ENCODE measurements around the gene OR52M1. TPM values are rescaled to one million over a fixed set of nuclear protein-coding genes. Genes with fewer than 3 reads are reported as not detected.

OR52M1 gene
- total RNA-seq, 1 donor from 2014 or later: not detected

DNA sequence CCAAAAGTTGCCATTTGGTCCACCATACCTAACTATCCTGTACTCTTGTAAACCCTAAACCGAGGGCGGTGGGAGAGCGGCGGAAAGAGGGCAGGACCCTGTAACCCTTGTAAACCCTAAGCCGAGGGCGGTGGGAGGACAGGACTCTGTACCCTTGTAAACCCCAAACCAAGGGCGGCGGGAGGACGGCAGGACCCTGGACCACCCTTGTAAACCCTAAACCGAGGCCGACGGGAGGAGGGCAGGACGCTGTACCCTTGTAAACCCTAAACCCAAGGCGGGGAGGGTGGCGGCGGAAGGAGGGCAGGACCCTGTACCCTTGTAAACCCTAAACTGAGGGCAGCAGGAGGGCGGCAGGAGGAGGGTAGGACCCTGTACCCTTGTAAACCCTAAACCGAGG is 24.1 kb downstream of the OR52M1 start:
- Mint-ChIP-seq H3K4me1 (ENCODE audit: low read depth) (no peaks in the 10 kb centered on the region), H3K36me3 (ENCODE audit: low read depth) (no peaks in the 10 kb centered on the region)
- DNase-seq (ENCODE audit: low spot score): no peak

GRCh38 chr11:4576880-4577279 is 31.9 kb downstream of the OR52M1 start:
- H3K4me1 Mint-ChIP-seq (ENCODE audit: low read depth): no peaks in the 10 kb centered on the region
- H3K9me3 Mint-ChIP-seq (ENCODE audit: low read depth): no peaks in the 10 kb centered on the region
- TF ChIP-seq, protein P1, sequence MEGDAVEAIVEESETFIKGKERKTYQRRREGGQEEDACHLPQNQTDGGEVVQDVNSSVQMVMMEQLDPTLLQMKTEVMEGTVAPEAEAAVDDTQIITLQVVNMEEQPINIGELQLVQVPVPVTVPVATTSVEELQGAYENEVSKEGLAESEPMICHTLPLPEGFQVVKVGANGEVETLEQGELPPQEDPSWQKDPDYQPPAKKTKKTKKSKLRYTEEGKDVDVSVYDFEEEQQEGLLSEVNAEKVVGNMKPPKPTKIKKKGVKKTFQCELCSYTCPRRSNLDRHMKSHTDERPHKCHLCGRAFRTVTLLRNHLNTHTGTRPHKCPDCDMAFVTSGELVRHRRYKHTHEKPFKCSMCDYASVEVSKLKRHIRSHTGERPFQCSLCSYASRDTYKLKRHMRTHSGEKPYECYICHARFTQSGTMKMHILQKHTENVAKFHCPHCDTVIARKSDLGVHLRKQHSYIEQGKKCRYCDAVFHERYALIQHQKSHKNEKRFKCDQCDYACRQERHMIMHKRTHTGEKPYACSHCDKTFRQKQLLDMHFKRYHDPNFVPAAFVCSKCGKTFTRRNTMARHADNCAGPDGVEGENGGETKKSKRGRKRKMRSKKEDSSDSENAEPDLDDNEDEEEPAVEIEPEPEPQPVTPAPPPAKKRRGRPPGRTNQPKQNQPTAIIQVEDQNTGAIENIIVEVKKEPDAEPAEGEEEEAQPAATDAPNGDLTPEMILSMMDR (IDR thresholded peaks at IDR 0.05): no peak
- peaks cover 22% of the 10 kb centered on the region for H3K27me3 Mint-ChIP-seq (ENCODE audit: low read depth)
- peaks cover under 1% of the 10 kb centered on the region for H3K36me3 Mint-ChIP-seq (ENCODE audit: low read depth)
- H3K4me3 Mint-ChIP-seq (ENCODE audit: unreplicated experiment): no peak overlapping the region
- no peak overlapping the region for H3K27ac Mint-ChIP-seq (ENCODE audit: unreplicated experiment)
- DNase-seq (ENCODE audit: low spot score): no peak

More for the DNA sequence above, 24.1 kb downstream of the OR52M1 start:
- Mint-ChIP-seq H3K4me3 (ENCODE audit: unreplicated experiment) (no peak overlapping the region), H3K27ac (ENCODE audit: unreplicated experiment) (no peak overlapping the region), H3K27me3 (ENCODE audit: low read depth) (peaks cover 2% of the 10 kb centered on the region), H3K9me3 (ENCODE audit: low read depth) (peaks cover 5% of the 10 kb centered on the region)
- TF ChIP-seq, protein P1 (IDR thresholded peaks at IDR 0.05): no peak

- Mint-ChIP-seq H3K27ac (ENCODE audit: unreplicated experiment) (no peak overlapping the region), H3K27me3 (ENCODE audit: low read depth) (peaks cover 23% of the 10 kb centered on the region), H3K4me1 (ENCODE audit: low read depth) (no peaks in the 10 kb centered on the region)
These were observed 32.8 kb downstream of the OR52M1 start for GRCh38 chr11:4577761-4578160.

GRCh38 chr11:4578624-4579023 is 33.6 kb downstream of the OR52M1 start:
- H3K4me3 Mint-ChIP-seq (ENCODE audit: unreplicated experiment): no peak overlapping the region

More at GRCh38 chr11:4577761-4578160, 32.8 kb downstream of the OR52M1 start:
- TF ChIP-seq, protein P1 (IDR thresholded peaks at IDR 0.05): no peak
- Mint-ChIP-seq H3K4me3 (ENCODE audit: unreplicated experiment) (no peak overlapping the region), H3K9me3 (ENCODE audit: low read depth) (no peaks in the 10 kb centered on the region), H3K36me3 (ENCODE audit: low read depth) (peaks cover 2% of the 10 kb centered on the region)
- DNase-seq (ENCODE audit: low spot score): no peak

DNA sequence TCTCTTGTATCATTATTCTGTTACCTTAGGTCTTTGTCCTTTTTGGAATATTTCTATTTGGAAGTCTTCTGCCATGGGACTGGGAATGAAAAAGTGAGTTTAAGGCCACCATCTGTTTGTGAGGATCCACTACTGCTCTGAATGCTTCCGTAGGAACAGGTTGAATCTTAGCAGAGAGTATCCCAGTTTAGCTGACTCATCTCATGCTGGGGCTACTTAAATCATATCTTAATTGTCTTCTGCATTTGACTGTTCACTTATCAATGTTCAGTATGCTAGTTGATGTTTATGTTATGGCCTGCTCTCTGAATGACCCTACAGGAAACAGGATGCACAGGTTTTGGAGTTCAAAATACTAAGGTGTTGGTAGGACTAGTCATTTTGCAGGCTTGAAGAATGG is 35.1 kb downstream of the OR52M1 start:
- no peak overlapping the region for H3K4me3 Mint-ChIP-seq (ENCODE audit: unreplicated experiment)
- TF ChIP-seq, protein P1 (IDR thresholded peaks at IDR 0.05): no peak
- DNase-seq (ENCODE audit: low spot score): no peak
- H3K27me3 Mint-ChIP-seq (ENCODE audit: low read depth): peaks cover 30% of the 10 kb centered on the region
- no peak overlapping the region for H3K27ac Mint-ChIP-seq (ENCODE audit: unreplicated experiment)
- no peaks in the 10 kb centered on the region for H3K9me3 Mint-ChIP-seq (ENCODE audit: low read depth)
- peaks cover 2% of the 10 kb centered on the region for H3K36me3 Mint-ChIP-seq (ENCODE audit: low read depth)
- H3K4me1 Mint-ChIP-seq (ENCODE audit: low read depth): no peaks in the 10 kb centered on the region

More at GRCh38 chr11:4578624-4579023, 33.6 kb downstream of the OR52M1 start:
- Mint-ChIP-seq H3K27ac (ENCODE audit: unreplicated experiment) (no peak overlapping the region), H3K4me1 (ENCODE audit: low read depth) (no peaks in the 10 kb centered on the region), H3K9me3 (ENCODE audit: low read depth) (no peaks in the 10 kb centered on the region), H3K27me3 (ENCODE audit: low read depth) (peaks cover 23% of the 10 kb centered on the region), H3K36me3 (ENCODE audit: low read depth) (peaks cover 2% of the 10 kb centered on the region)
- TF ChIP-seq, protein P1 (IDR thresholded peaks at IDR 0.05): no peak
- DNase-seq (ENCODE audit: low spot score): no peak
